Vagina (tissue), 2 donors: Measurements from ENCODE around the gene SPACA9.

Experiments used
- CTCF ChIP-seq, 3 experiments: fragments of 450-650 bp in 2 of 3; fragments of 200-600 bp in 1 of 3; sonication (generic) in 1 of 3; IDR thresholded peaks; one replicate each; pipeline ENCODE4 v1.5.1; 2017 to 2019; ENCODE audit warnings: antibody characterized with exemption in 3 of 3, mild to moderate bottlenecking in 2 of 3, moderate library complexity in 2 of 3
- POLR2A ChIP-seq, 2 donors: fragments of 450-650 bp; IDR thresholded peaks; one replicate each; pipeline ENCODE4 v1.6.1; 2017; ENCODE audit warnings: antibody characterized with exemption in 2 of 2, mild to moderate bottlenecking in 2 of 2, moderate library complexity in 2 of 2
- POLR2AphosphoS5 ChIP-seq, 2 donors: sonication (generic); formaldehyde crosslinking; IDR thresholded peaks; one replicate each; pipeline ENCODE4 v1.9.0; 2017; ENCODE audit warnings: antibody characterized with exemption in 2 of 2, mild to moderate bottlenecking in 2 of 2, low read depth in 1 of 2; ENCODE audit not compliant: insufficient read depth in 1 of 2

DNA sequence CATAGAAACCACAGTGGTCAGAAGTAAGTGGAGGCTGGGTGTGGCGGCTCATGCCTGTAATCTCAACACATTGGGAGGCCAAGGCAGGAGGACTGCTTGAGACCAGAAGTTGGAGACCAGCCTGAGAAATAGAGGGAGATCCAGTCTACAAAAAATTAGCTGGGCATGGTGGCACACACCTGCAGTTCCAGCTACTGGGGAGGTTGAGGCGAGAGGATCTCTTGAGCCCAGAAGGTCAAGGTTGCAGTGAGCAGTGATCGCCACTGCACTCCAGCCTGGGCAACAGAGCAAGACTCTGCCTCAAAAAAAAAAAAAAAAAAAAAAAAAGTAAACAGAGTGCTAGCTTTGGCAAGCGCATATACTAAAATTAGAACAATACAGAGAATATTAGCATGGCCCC is 25.2 kb upstream of the SPACA9 start:
- TF ChIP-seq CTCF (IDR thresholded peaks at IDR 0.05) (no peak), POLR2A (IDR thresholded peaks at IDR 0.05) (no peak), POLR2AphosphoS5 (IDR thresholded peaks at IDR 0.05; ENCODE audit: insufficient read depth in 1 of 2, low read depth in 1 of 2) (no peak)
